H1 (cell line): ENCODE data around the gene LGR4. TPM values are rescaled to one million over a fixed set of nuclear protein-coding genes. Genes with fewer than 3 reads are reported as not detected.

Experiments used
- CTCF ChIA-PET: fragments of 300-600 bp; sonication (Branson Sonifier 250); formaldehyde crosslinking; loops from one replicate; lab custom pipeline; 2021; ENCODE audit not compliant: partially characterized antibody; lab: Charles Lee
- POLR2A ChIA-PET: fragments of 300-600 bp; sonication (Branson Sonifier 250); formaldehyde crosslinking; loops from one replicate; lab custom pipeline; 2021; ENCODE audit warnings: inconsistent platforms; ENCODE audit not compliant: partially characterized antibody; lab: Charles Lee
- DNase-seq, 2 experiments: peaks; one replicate each; pipeline versions ENCODE4 v3.0.0 to v3.0.0-alpha.2; 2010 to 2022; ENCODE audit warnings: low spot score in 2 of 2, low read depth in 1 of 2, mixed read lengths in 1 of 2
- FAIRE-seq: peaks from 2 replicates; lab custom pipeline; 2011; peaks lifted over from hg19 to GRCh38; lab: Jason Lieb, UNC
- H2AFZ ChIP-seq: 2 replicates; pipeline ENCODE4 v1.8.1; 2012; ENCODE audit warnings: low read length, inconsistent platforms
- H2AK5ac ChIP-seq: 2 replicates; pipeline ENCODE4 v1.6.1; 2013; ENCODE audit warnings: low read depth, low read length
- H2BK120ac ChIP-seq: replicated peaks from 2 replicates; pipeline ENCODE3; 2013; ENCODE audit warnings: low read depth, low read length, inconsistent platforms
- H2BK12ac ChIP-seq: 2 replicates; pipeline ENCODE4 v1.6.1; 2013; ENCODE audit warnings: low read depth, low read length
- H2BK15ac ChIP-seq: 2 replicates; pipeline ENCODE4 v1.6.1; 2013; ENCODE audit warnings: low read length
- H2BK20ac ChIP-seq: 2 replicates; pipeline ENCODE4 v1.6.1; 2013; ENCODE audit warnings: low read length
- H2BK5ac ChIP-seq: 2 replicates; pipeline ENCODE4 v1.6.1; 2013; ENCODE audit warnings: low read depth, low read length
- H3K14ac ChIP-seq: 2 replicates; pipeline ENCODE4 v1.6.1; 2013; ENCODE audit warnings: inconsistent platforms; ENCODE audit not compliant: insufficient read length
- H3K18ac ChIP-seq: 2 replicates; pipeline ENCODE4 v1.6.1; 2013; ENCODE audit warnings: low read length; ENCODE audit errors: extremely low read depth
- H3K23ac ChIP-seq: 2 replicates; pipeline ENCODE4 v1.6.1; 2013; ENCODE audit warnings: inconsistent platforms; ENCODE audit not compliant: insufficient read length
- H3K23me2 ChIP-seq: 2 replicates; pipeline ENCODE4 v1.6.1; 2013; ENCODE audit warnings: low read depth, low read length
- H3K27ac ChIP-seq: 2 replicates; pipeline ENCODE4 v1.6.1; 2011; ENCODE audit warnings: low read depth, low read length, inconsistent platforms
- H3K27me3 ChIP-seq, 4 experiments: replicated peaks in 1 of 4; 1 replicate in 1 of 4; 2 replicates in 3 of 4; pipeline versions ENCODE4 v1.6.1 to v1.8.1; 2011 to 2013; ENCODE audit warnings: low read length in 3 of 4, mild to moderate bottlenecking in 3 of 4, inconsistent platforms in 2 of 4, mixed read lengths in 2 of 4, moderate library complexity in 1 of 4; ENCODE audit not compliant: control insufficient read depth in 3 of 4, insufficient read depth in 3 of 4; ENCODE audit errors: extremely low read depth in 1 of 4
- H3K36me3 ChIP-seq, 4 experiments: 2 replicates each; pipeline versions ENCODE4 v1.6.1 to v1.8.1; 2011 to 2013; ENCODE audit warnings: mild to moderate bottlenecking in 4 of 4, low read length in 3 of 4, moderate library complexity in 2 of 4, control low read depth in 1 of 4, inconsistent platforms in 1 of 4; ENCODE audit not compliant: insufficient read depth in 4 of 4, control insufficient read depth in 2 of 4
- H3K4ac ChIP-seq: replicated peaks from 2 replicates; pipeline ENCODE3; 2013; ENCODE audit warnings: low read length, low read depth, mixed read lengths, inconsistent platforms; ENCODE audit not compliant: insufficient read length
- H3K4me1 ChIP-seq, 4 experiments: replicated peaks in 1 of 4; 1 replicate in 1 of 4; 2 replicates in 3 of 4; pipeline versions ENCODE4 v1.6.1 to v1.8.1; 2011 to 2013; ENCODE audit warnings: low read length in 3 of 4, inconsistent platforms in 2 of 4, mixed read lengths in 1 of 4; ENCODE audit not compliant: insufficient read depth in 4 of 4, control insufficient read depth in 3 of 4
- H3K4me2 ChIP-seq, 2 experiments: 2 replicates each; pipeline versions ENCODE4 v1.6.1 to v1.8.1; 2011 to 2013; ENCODE audit warnings: low read depth in 2 of 2, low read length in 2 of 2, control low read depth in 1 of 2, inconsistent platforms in 1 of 2, mild to moderate bottlenecking in 1 of 2; ENCODE audit not compliant: insufficient read depth in 1 of 2
- H3K4me3 ChIP-seq, 4 experiments: fragments of 200-600, 300-600 bp in 1 of 4; sonication (generic), shearing (Covaris generic), sonication (Bioruptor Twin) in 1 of 4; 2 replicates each; pipeline versions ENCODE4 v1.5.1 to v1.8.1; 2011 to 2016; ENCODE audit warnings: low read length in 4 of 4, low read depth in 3 of 4, control low read depth in 2 of 4, inconsistent platforms in 2 of 4, mild to moderate bottlenecking in 2 of 4, mixed read lengths in 1 of 4, moderate library complexity in 1 of 4; ENCODE audit not compliant: insufficient read depth in 2 of 4; ENCODE audit errors: extremely low read depth in 1 of 4
- H3K56ac ChIP-seq: replicated peaks from 2 replicates; pipeline ENCODE3; 2013; ENCODE audit warnings: low read depth, mild to moderate bottlenecking, mixed read lengths, low read length, inconsistent platforms; ENCODE audit not compliant: insufficient read length
- H3K79me1 ChIP-seq: 2 replicates; pipeline ENCODE4 v1.6.1; 2013; ENCODE audit warnings: low read depth, low read length, control low read depth
- H3K79me2 ChIP-seq, 2 experiments: 2 replicates each; pipeline versions ENCODE4 v1.6.1 to v1.8.1; 2012 to 2013; ENCODE audit warnings: low read length in 2 of 2, mild to moderate bottlenecking in 2 of 2, inconsistent platforms in 1 of 2; ENCODE audit not compliant: insufficient read depth in 2 of 2, control insufficient read depth in 1 of 2
- H3K9ac ChIP-seq, 4 experiments: replicated peaks in 1 of 4; 1 replicate in 1 of 4; 2 replicates in 3 of 4; pipeline versions ENCODE4 v1.6.1 to v1.8.1; 2011 to 2013; ENCODE audit warnings: low read depth in 3 of 4, low read length in 3 of 4, control low read depth in 2 of 4, mild to moderate bottlenecking in 2 of 4, moderate library complexity in 2 of 4, inconsistent platforms in 1 of 4; ENCODE audit errors: extremely low read depth in 1 of 4
- H3K9me3 ChIP-seq, 2 experiments: 2 replicates each; pipeline versions ENCODE4 v1.6.1 to v1.8.1; 2012 to 2013; ENCODE audit warnings: mild to moderate bottlenecking in 2 of 2, moderate library complexity in 2 of 2, control low read depth in 1 of 2, inconsistent platforms in 1 of 2, low read depth in 1 of 2, low read length in 1 of 2, mixed read lengths in 1 of 2; ENCODE audit not compliant: insufficient read depth in 2 of 2
- H4K20me1 ChIP-seq, 2 experiments: replicated peaks in 1 of 2; 2 replicates each; pipeline versions ENCODE3 to v1.8.1; 2011 to 2013; ENCODE audit warnings: inconsistent platforms in 2 of 2, low read length in 2 of 2, mild to moderate bottlenecking in 1 of 2; ENCODE audit not compliant: insufficient read depth in 2 of 2, control insufficient read depth in 1 of 2
- H4K5ac ChIP-seq: 2 replicates; pipeline ENCODE4 v1.6.1; 2013; ENCODE audit warnings: low read length, low read depth, mixed read lengths, inconsistent platforms; ENCODE audit not compliant: insufficient read length
- H4K8ac ChIP-seq: 2 replicates; pipeline ENCODE4 v1.8.0; 2013; ENCODE audit warnings: mild to moderate bottlenecking, moderate library complexity, low read length, inconsistent platforms; ENCODE audit not compliant: insufficient read depth; ENCODE audit errors: extremely low read depth
- H4K91ac ChIP-seq: replicated peaks from 2 replicates; pipeline ENCODE3; 2013; ENCODE audit warnings: low read length, mixed read lengths, inconsistent platforms; ENCODE audit not compliant: insufficient read length
- ASH2L ChIP-seq: fragments of 200-600, 300-600 bp; sonication (generic); IDR thresholded peaks from one replicate; pipeline ENCODE4 v1.7.1; 2017; ENCODE audit warnings: low read length
- BCL11A ChIP-seq, 2 experiments: IDR thresholded peaks; one replicate each; pipeline ENCODE4 v1.6.1; 2011; ENCODE audit warnings: low read depth in 2 of 2, low read length in 2 of 2, mild to moderate bottlenecking in 2 of 2
- CREB1 ChIP-seq: IDR thresholded peaks from 2 replicates; pipeline ENCODE4 v1.6.1; 2012; ENCODE audit warnings: inconsistent platforms
- EGR1 ChIP-seq: IDR thresholded peaks from 2 replicates; pipeline ENCODE4 v1.6.1; 2011; ENCODE audit warnings: low read depth, low read length, borderline replicate concordance
- GTF2F1 ChIP-seq: IDR thresholded peaks from 2 replicates; pipeline ENCODE4 v1.6.1; 2012; ENCODE audit warnings: low read depth, low read length, improper control_type of control experiment, borderline replicate concordance
- KDM4A ChIP-seq: IDR thresholded peaks from one replicate; pipeline ENCODE4 v1.7.1; 2012; ENCODE audit warnings: low read depth, mild to moderate bottlenecking, moderate library complexity, low read length, inconsistent platforms; ENCODE audit not compliant: severe bottlenecking
- PHF8 ChIP-seq: fragments of 200-600 bp; sonication (generic); conservative IDR thresholded peaks from 2 replicates; pipeline ENCODE4 v1.7.1; 2012; ENCODE audit warnings: low read depth, mild to moderate bottlenecking, inconsistent platforms, low read length, moderate library complexity
- POLR2A ChIP-seq, 2 experiments: IDR thresholded peaks; 1 replicate in 1 of 2; 2 replicates in 1 of 2; pipeline ENCODE4 v1.6.1; 2011; ENCODE audit warnings: low read depth in 2 of 2, low read length in 2 of 2, mild to moderate bottlenecking in 2 of 2; ENCODE audit errors: control extremely low read depth in 1 of 2
- RXRA ChIP-seq: IDR thresholded peaks from 2 replicates; pipeline ENCODE4 v1.6.1; 2011; ENCODE audit warnings: low read depth, mild to moderate bottlenecking, low read length, moderate library complexity; ENCODE audit not compliant: insufficient read depth
- SIX5 ChIP-seq: IDR thresholded peaks from 2 replicates; pipeline ENCODE4 v1.6.1; 2011; ENCODE audit warnings: mild to moderate bottlenecking, low read depth, low read length
- SP2 ChIP-seq: IDR thresholded peaks from 2 replicates; pipeline ENCODE4 v1.6.1; 2012; ENCODE audit warnings: mild to moderate bottlenecking, low read length, inconsistent platforms
- SRF ChIP-seq: IDR thresholded peaks from 2 replicates; pipeline ENCODE4 v1.6.1; 2011; ENCODE audit warnings: mild to moderate bottlenecking, low read depth, low read length, moderate library complexity
- WGBS, 2 experiments: shearing (Covaris generic) in 1 of 2; methylation state at CpG; one replicate each; pipeline versions ENCODE4 v1.1.6 to v1.1.7; 2013 to 2015; ENCODE audit warnings: low lambda C conversion rate in 2 of 2, mixed read lengths in 2 of 2, inconsistent platforms in 1 of 2, low coverage in 1 of 2, missing lambda C conversion rate in 1 of 2; ENCODE audit not compliant: insufficient replicate concordance in 2 of 2, insufficient coverage in 1 of 2, insufficient read length in 1 of 2; ENCODE audit errors: extremely low coverage in 1 of 2, missing lambda C conversion rate in 1 of 2; 5-methylcytosine and 5-hydroxymethylcytosine counted together
- polyA plus RNA-seq, 7 experiments: library from polyadenylated mRNA; depleted of rRNA in 3 of 7; stranded (reverse) in 5 of 7; unstranded in 2 of 7; fragments of >200 nt in 5 of 7; fragments of 200-250 nt in 2 of 7; gene quantifications; 1 replicate in 5 of 7; 2 replicates in 1 of 7; 4 replicates in 1 of 7; pipeline versions ENCODE4 v1.2.1 to v1.2.3, GENCODE V29; 2011 to 2013; ENCODE audit warnings: missing spikeins in 2 of 7, mixed read lengths in 2 of 7
- total RNA-seq: library from RNA; stranded (reverse); fragmentation: NEBNext Ultra II Directional; extraction: Animal tissue kit (Norgen Biotek cat#: 25700); gene quantifications from 2 replicates; pipeline ENCODE4 v1.2.1, GENCODE V29; 2021
- TF ChIP-seq, protein P1 (sequence below): IDR thresholded peaks from 2 replicates; pipeline ENCODE4 v1.6.1; 2012; ENCODE audit warnings: inconsistent platforms

The LGR4 gene
- total and polyA plus RNA-seq, 2 of the 8 experiments (the other 6 are each of a cell fraction or from before 2014, with no cell fraction given), result 26.6 to 61.7 TPM

GRCh38 chr11:27403195-27403594 lies 69.4 kb downstream of the LGR4 start:
- H3K4me2 ChIP-seq, result no peak overlapping the region
- no peak for DNase-seq
- H3K4me3 ChIP-seq, result no peak overlapping the region
- H2BK5ac ChIP-seq, result no peak overlapping the region
- peaks cover 6% of the 10 kb centered on the region in 2 experiments for H4K20me1 ChIP-seq
- H3K9ac ChIP-seq, result no peak overlapping the region
- POLR2A ChIA-PET, result no interaction called here
- no peak overlapping the region for H2BK20ac ChIP-seq
- no peak overlapping the region for H3K4ac ChIP-seq
- H3K14ac ChIP-seq, result no peak overlapping the region
- no peak overlapping the region for H4K8ac ChIP-seq
- no peak overlapping the region for H2BK15ac ChIP-seq
- H3K23ac ChIP-seq, result no peak overlapping the region
- H3K36me3 ChIP-seq, result peaks cover 0 to 24% (median 5%) of the 10 kb centered on the region in 4 experiments; a peak in 5 of 8 replicates
- no peak overlapping the region for H4K91ac ChIP-seq
- H2BK12ac ChIP-seq, result no peak overlapping the region
- H3K23me2 ChIP-seq, result no peaks in the 10 kb centered on the region
- 91% methylated on average over 2 of the region's 2 CpGs; no CpG with 5 or more reads in 1 of the 2 experiments for WGBS, 2 experiments
- H2BK120ac ChIP-seq, result no peak overlapping the region
- no peak overlapping the region for H3K18ac ChIP-seq
- peaks cover 0 to 2% (median 0%) of the 10 kb centered on the region in 4 experiments; a peak in 1 of 7 replicates for H3K4me1 ChIP-seq
- no peak for FAIRE-seq
- no peak overlapping the region for H3K56ac ChIP-seq
- H3K79me1 ChIP-seq, result peaks cover 4% of the 10 kb centered on the region; the same call in 1 of the 2 replicates
- no peak overlapping the region for H3K27ac ChIP-seq
- H3K27me3 ChIP-seq, result no peaks in the 10 kb centered on the region
- CTCF ChIA-PET, result interaction anchor here (2.3 kb wide), 1 partner anchor 10 kb away, joined by 7 read pairs; no protein-coding TSS in a partner anchor
- H3K79me2 ChIP-seq, result peaks cover 0 to 41% of the 10 kb centered on the region in 2 experiments; a peak in 3 of 4 replicates
- no peaks in the 10 kb centered on the region for H3K9me3 ChIP-seq
- no peak for TF ChIP-seq POLR2A (IDR thresholded peaks at IDR 0.05; ENCODE audit: control extremely low read depth in 1 of 2, low read depth in 2 of 2, low read length in 2 of 2)
- no peak for TF ChIP-seq CREB1
- TF ChIP-seq SIX5, result no peak
- TF ChIP-seq, protein P1, sequence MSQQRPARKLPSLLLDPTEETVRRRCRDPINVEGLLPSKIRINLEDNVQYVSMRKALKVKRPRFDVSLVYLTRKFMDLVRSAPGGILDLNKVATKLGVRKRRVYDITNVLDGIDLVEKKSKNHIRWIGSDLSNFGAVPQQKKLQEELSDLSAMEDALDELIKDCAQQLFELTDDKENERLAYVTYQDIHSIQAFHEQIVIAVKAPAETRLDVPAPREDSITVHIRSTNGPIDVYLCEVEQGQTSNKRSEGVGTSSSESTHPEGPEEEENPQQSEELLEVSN, result no peak
- no peak for TF ChIP-seq RXRA
- TF ChIP-seq SP2, result no peak
- no peak for TF ChIP-seq KDM4A
- TF ChIP-seq SRF, result no peak
- no peak for TF ChIP-seq EGR1
- TF ChIP-seq PHF8, result no peak
- no peak for TF ChIP-seq ASH2L
- no peak for TF ChIP-seq GTF2F1
- TF ChIP-seq BCL11A (IDR thresholded peaks at IDR 0.05; ENCODE audit: low read depth in 2 of 2, low read length in 2 of 2), result no peak
- TF ChIP-seq, all 59 proteins: peak for 0
- Histone ChIP-seq H2AK5ac (no peak overlapping the region), H4K5ac (no peak overlapping the region), H2AFZ (no peak overlapping the region)
